EL (cell line): ENCODE results near the gene ZFP42.
"Not testable (repeated sequence)": the region's sequence is repeated elsewhere in the genome, so short reads cannot be mapped to it uniquely, and the experiment has no call there.

Experiments
- DNase-seq: peaks from one replicate; pipeline ENCODE4 v3.0.0-alpha.2; 2016

The ZFP42 gene

GRCh38 chr4:188023682-188024081 is 28.1 kb downstream of the ZFP42 start:
- DNase-seq: peak; percentile 2

DNA sequence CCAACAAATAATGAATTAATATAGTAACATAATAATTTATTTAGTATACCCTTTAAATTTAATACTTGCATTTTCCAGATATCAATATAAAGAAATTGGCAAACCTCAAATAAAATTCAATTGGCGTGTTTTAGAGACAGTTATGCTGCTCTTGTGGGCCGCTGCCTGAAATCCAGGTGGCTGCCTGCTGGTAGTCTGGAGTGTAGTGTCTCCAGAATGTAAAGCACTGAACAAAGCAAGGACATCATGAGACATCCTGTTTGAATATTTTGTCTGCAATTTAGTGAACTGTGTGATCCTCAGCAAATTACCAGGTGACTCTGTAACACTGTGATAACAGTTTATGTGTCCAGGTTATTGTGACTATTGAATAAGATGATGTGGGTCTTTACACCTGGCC is 29.9 kb downstream of the ZFP42 start:
- no peak for DNase-seq

- no peak for DNase-seq
Measured at GRCh38 chr4:188029114-188029513, 33.5 kb downstream of the ZFP42 start.

- no peak for DNase-seq
Measured at GRCh38 chr4:188030401-188030800, 34.8 kb downstream of the ZFP42 start.

DNA sequence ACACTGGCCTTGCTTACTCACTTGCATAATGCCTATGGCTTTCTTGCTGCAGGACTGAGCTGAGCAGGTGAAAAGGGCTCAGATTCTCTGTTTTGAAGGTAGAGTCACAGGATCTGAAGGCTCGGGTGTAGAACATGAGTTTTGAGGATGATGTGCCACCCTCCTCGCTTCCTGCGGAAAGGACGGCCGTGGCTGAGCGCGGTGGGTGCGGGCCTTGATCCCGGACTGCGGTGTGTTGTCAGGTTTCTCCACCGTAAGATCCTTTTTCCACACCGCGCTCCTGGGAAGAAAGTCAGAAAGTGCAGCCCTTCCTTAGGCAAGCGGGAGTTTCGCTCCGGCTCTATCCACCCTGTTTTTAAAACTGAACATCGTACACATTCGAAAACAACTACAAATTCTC is 36.2 kb downstream of the ZFP42 start:
- DNase-seq: no peak

GRCh38 chr4:188032170-188032569 is 36.6 kb downstream of the ZFP42 start:
- no peak for DNase-seq

GRCh38 chr4:188032583-188032982 is 37.0 kb downstream of the ZFP42 start:
- DNase-seq: no peak

DNA sequence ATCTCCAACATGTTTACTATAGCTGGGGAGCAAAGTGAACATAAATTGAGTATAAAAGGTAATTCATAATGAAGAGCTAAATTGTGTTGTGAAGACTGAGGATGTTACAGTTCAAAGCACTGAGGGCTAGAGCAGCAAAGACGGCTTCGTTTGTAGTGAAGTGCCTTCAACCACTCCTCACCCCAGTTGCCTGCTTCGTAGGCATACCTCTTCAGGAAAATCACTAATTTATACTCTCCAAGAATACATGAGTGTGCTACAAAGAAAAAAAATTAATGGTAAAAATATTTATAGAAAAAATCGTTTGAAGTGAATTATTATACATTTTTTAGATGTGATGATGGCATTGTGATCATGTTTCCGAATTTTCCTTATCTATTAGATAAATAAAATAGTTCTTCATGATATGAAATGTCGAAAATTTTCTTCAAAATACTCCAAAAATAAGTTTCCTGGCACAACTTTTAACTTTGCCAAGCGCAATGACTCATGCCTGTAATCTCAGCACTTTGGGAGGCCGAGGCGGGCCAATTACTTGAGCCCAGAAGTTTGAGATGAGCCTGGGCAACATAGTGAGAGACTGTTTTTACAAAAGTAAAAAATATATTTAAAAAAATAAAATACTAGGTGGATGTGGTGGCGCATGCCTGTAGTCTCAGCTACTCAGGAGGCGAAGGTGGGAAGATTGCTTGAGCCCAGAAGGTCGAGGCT is 41.6 kb downstream of the ZFP42 start:
- no peak for DNase-seq

GRCh38 chr4:188041721-188042120 is 46.1 kb downstream of the ZFP42 start:
- DNase-seq: no peak

- no peak for DNase-seq
Measured at GRCh38 chr4:188042191-188042590, 46.6 kb downstream of the ZFP42 start.

GRCh38 chr4:188043154-188043553 is 47.6 kb downstream of the ZFP42 start:
- DNase-seq: no peak

DNA sequence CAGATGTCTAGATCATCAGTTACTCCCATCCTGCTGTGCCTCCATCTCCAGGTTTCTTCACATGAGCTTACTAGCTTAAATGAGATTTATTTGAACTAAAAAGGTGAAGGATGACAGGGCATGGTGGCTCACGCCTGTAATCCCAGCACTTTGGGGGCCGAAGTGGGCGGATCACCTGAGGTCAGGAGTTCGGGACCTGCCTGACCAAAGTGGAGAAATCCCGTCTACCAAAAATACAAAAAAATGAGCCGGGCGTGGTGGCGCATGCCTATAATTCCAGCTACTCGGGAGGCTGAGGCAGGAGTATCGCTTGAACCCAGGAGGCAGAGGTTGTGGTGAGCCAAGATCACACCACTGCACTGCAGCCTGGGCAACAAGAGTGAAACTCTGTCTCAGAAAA is 49.9 kb downstream of the ZFP42 start:
- not testable (repeated sequence) for DNase-seq

- DNase-seq: no peak
Measured at GRCh38 chr4:188046657-188047056, 51.1 kb downstream of the ZFP42 start.

DNA sequence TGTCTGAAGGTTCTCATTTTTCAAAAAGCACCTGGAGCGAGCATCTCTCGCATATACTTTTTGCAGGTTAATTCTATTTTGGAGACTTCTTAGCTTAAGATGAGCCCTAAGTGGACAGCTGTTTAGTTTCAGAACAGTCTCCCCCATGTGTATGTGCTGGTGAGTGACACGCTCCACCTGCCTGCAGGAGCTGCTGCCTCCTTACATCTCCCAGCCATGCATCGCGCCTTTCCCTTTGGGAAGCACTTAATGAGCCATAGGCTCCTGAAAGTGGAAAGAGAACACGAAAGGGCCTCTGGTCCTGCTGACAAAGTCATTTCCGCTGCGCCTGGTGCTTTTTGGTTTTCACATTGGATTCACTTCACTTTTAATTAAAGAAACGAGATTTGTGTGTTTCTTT is 57.7 kb downstream of the ZFP42 start:
- DNase-seq: no peak
